Colonic mucosa (tissue), 4 donors: ENCODE measurements around the gene SMIM45.

ENCODE experiments used
- DNase-seq: peaks from one replicate; pipeline ENCODE4 v3.0.0-alpha.2; 2020
- H3K27ac ChIP-seq: fragments of 200-600 bp; one replicate; pipeline ENCODE4 v1.8.0; 2021
- H3K27me3 ChIP-seq: fragments of 200-600 bp; one replicate; pipeline ENCODE4 v1.8.0; 2021
- H3K36me3 ChIP-seq: fragments of 200-600 bp; one replicate; pipeline ENCODE4 v1.8.0; 2021
- H3K4me1 ChIP-seq: fragments of 200-600 bp; one replicate; pipeline ENCODE4 v1.8.0; 2021; ENCODE audit warnings: mild to moderate bottlenecking
- H3K4me3 ChIP-seq: fragments of 200-600 bp; one replicate; pipeline ENCODE4 v1.8.0; 2021
- H3K9ac ChIP-seq, 2 donors: one replicate each; pipeline ENCODE4 v1.7.0; 2013; ENCODE audit warnings: control low read depth in 2 of 2, low read depth in 2 of 2, low read length in 2 of 2
- H3K9me3 ChIP-seq: fragments of 200-600 bp; one replicate; pipeline ENCODE4 v1.8.0; 2021
- intact Hi-C: fragments of 100-400 bp; cut with DNase I; formaldehyde crosslinking; loops from one replicate; pipeline ENCODE4 v1.14.1; 2022
- TF ChIP-seq, protein P1 (sequence below): fragments of 200-600 bp; IDR thresholded peaks from one replicate; pipeline ENCODE4 v1.8.0; 2022; ENCODE audit warnings: antibody characterized with exemption, mild to moderate bottlenecking
- donor health status: healthy.
- donor health status: DM: no; HTN: no; CAD: no.
- donor health status: DM: no; HTN: no; CAD: no.

The SMIM45 gene

DNA sequence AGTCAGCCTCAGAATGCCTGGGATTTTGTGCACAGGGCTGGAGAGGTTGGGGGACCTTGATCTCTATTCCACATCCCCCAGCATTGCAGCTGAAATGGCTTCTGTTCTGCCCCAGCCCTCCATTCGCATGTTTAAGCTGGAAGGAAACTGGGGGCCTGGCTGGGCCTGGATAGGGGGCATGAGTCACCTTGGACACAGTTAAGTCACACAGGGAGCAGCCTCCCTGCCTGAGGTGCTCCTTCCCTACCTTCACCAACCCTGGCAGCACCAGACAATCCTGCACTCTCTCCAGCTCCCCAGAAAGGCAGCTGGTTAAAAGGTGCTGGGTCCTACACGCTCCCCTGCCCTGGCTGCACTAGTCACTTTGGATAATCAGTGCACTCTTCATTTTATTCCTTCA lies 763 bp downstream of the SMIM45 start:
- TF ChIP-seq, protein P1, sequence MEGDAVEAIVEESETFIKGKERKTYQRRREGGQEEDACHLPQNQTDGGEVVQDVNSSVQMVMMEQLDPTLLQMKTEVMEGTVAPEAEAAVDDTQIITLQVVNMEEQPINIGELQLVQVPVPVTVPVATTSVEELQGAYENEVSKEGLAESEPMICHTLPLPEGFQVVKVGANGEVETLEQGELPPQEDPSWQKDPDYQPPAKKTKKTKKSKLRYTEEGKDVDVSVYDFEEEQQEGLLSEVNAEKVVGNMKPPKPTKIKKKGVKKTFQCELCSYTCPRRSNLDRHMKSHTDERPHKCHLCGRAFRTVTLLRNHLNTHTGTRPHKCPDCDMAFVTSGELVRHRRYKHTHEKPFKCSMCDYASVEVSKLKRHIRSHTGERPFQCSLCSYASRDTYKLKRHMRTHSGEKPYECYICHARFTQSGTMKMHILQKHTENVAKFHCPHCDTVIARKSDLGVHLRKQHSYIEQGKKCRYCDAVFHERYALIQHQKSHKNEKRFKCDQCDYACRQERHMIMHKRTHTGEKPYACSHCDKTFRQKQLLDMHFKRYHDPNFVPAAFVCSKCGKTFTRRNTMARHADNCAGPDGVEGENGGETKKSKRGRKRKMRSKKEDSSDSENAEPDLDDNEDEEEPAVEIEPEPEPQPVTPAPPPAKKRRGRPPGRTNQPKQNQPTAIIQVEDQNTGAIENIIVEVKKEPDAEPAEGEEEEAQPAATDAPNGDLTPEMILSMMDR, result no peak
- no peak for DNase-seq
- H3K9ac ChIP-seq, result no peak overlapping the region
- H3K27ac ChIP-seq, result no peak overlapping the region
- H3K4me1 ChIP-seq, result no peaks in the 10 kb centered on the region
- no peaks in the 10 kb centered on the region for H3K27me3 ChIP-seq
- no peaks in the 10 kb centered on the region for H3K9me3 ChIP-seq
- no peaks in the 10 kb centered on the region for H3K36me3 ChIP-seq
- intact Hi-C loops, result no loop called here
- H3K4me3 ChIP-seq, result no peak overlapping the region

DNA sequence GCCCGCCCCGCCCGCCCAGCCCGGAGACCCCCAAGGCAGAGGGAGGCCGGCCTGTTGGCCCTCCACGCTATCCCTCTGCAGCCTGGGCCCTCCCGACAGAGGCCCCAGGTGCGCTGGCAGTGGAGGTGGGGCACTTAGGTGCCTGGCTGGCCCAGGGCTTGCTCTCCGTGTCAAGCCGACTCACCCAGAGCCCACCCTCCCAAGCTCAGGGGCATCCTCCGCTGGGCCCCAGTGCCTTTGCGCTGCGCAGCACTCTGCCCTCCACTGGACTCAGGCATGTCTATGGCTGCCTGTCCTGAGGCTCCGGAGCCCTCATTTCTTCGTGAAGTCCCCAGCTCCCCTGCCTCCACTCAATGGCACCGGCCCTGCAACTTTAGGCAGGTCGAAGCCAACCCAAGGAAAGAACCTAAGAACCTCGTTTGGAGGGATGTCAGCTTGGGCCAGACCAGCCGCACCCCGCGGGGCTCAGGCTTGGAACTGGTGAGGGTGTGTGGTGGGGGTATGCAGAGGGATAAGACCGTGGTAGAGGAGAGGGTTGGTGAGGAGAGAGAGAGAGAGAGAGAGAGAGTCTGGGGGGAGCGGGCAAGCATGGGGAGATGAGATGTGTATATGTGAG lies 6.1 kb downstream of the SMIM45 start:
- intact Hi-C loops, result no loop called here
- Histone ChIP-seq H3K27me3 (no peaks in the 10 kb centered on the region), H3K4me1 (no peaks in the 10 kb centered on the region), H3K9me3 (no peaks in the 10 kb centered on the region), H3K27ac (no peak overlapping the region), H3K4me3 (peak overlapping the region; percentile 34), H3K9ac (no peak overlapping the region), H3K36me3 (no peaks in the 10 kb centered on the region)
- TF ChIP-seq, protein P1, result peak; percentile 8
- DNase-seq, result no peak

DNA sequence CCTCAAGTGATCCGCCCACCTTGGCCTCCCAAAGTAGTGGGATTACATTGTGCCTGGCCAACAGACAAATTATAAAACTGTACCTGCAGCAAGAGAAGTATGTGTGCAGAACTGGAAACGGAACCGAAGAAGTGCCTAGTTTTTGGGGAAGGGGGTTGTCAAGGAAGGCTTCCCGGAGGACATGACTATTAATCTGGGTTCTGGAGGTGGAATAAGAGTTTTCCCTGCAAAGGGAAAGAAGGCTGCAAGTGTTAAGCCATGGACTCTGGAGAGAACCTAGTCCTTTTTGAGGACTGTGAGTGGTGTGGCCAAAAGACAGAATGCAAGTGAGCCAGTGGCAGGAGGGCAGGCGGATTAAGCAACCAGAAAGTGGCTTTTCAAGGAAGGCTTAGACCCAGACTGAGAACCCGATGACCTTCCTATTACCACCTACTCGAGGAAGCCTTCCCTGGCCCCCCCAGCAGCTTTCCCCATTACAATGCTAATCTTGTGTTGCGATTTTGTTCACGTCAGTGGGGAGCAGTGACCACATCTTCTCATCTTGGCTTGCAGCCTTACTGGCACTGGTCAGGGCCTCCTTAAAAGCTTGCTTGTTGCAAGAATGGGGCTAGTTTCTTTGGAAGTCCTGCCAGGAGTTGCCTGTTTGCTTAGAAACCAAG lies 11.6 kb downstream of the SMIM45 start:
- no peak overlapping the region for H3K9ac ChIP-seq
- H3K4me3 ChIP-seq, result no peak overlapping the region
- H3K27ac ChIP-seq, result no peak overlapping the region
- no peak for DNase-seq
- no peaks in the 10 kb centered on the region for H3K36me3 ChIP-seq
- TF ChIP-seq, protein P1, result no peak
- intact Hi-C loops, result no loop called here
- H3K4me1 ChIP-seq, result no peaks in the 10 kb centered on the region
- no peaks in the 10 kb centered on the region for H3K9me3 ChIP-seq
- H3K27me3 ChIP-seq, result no peaks in the 10 kb centered on the region

DNA sequence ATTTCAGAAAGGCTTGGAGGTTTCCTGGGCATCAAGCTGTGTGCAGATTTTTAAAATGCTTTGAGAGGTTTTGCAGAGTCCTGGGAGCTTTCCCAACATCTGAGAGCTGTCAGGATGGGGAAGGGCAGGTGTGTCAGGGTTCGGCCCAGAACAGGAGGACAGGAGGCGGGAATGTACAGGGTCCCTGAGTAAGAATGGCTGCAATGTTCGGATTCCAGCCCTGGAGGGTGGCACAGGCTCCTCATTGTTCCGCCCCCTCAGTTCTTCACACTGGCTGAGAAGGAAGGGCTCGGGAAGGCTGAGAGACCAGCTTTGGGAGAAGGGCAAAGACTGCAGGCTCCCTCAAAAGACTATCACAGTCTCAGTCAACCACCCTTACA lies 12.2 kb downstream of the SMIM45 start:
- DNase-seq, result no peak
- TF ChIP-seq, protein P1, result no peak
- Histone ChIP-seq H3K36me3 (no peaks in the 10 kb centered on the region), H3K4me3 (no peak overlapping the region), H3K9me3 (no peaks in the 10 kb centered on the region), H3K27me3 (no peaks in the 10 kb centered on the region), H3K27ac (no peak overlapping the region), H3K9ac (no peak overlapping the region), H3K4me1 (no peaks in the 10 kb centered on the region)
- intact Hi-C loops, result no loop called here

DNA sequence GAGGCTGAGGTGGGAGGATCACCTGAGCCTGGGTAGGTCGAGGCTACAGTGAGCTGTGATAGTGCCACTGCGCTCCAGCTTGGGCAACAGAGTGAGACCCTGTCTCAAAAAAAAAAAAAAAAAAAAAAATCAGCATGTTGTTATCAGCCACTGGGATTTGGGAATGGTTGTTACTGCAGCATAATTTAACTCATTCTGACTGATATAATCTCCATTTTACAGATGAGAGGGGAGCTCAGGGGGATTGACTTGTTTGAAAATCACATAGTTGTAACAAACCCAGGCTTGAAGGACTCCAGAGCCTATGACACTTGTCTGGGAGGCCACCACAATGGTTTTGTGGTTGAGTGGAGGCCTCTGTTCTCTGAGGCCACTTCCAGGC lies 14.3 kb downstream of the SMIM45 start:
- Histone ChIP-seq H3K4me1 (no peaks in the 10 kb centered on the region), H3K4me3 (no peak overlapping the region), H3K9me3 (no peaks in the 10 kb centered on the region), H3K36me3 (no peaks in the 10 kb centered on the region), H3K9ac (no peak overlapping the region), H3K27me3 (no peaks in the 10 kb centered on the region), H3K27ac (no peak overlapping the region)
- TF ChIP-seq, protein P1, result no peak
- DNase-seq, result no peak
- intact Hi-C loops, result no loop called here
